ENCODE results near the gene SH3BP1. TPM values are rescaled to one million over a fixed set of nuclear protein-coding genes. Genes with fewer than 3 reads are reported as not detected.
"Not testable (repeated sequence)": the region's sequence is repeated elsewhere in the genome, so short reads cannot be mapped to it uniquely, and the experiment has no call there.

SH3BP1 gene
- polyA plus RNA-seq, 1 donor from 2014 or later, result 14.7 TPM

- H3K4me3 Mint-ChIP-seq, H3K36me3 Mint-ChIP-seq, H3K27me3 Mint-ChIP-seq, H3K9me3 Mint-ChIP-seq: not testable (repeated sequence)
- Mint-ChIP-seq H3K4me1 (peaks cover 25 to 30% (median 28%) of the 10 kb centered on the region in 3 donors), H3K27ac (peak overlapping the region; percentile 54 to 88 (median 81))
These were observed 17.1 kb downstream of the SH3BP1 start for GRCh38 chr22:37656583-37656982.

GRCh38 chr22:37657590-37658132 lies 18.2 kb downstream of the SH3BP1 start:
- peak overlapping the region; percentile 88 to 96 (median 92) for H3K4me3 Mint-ChIP-seq
- no peaks in the 10 kb centered on the region for H3K9me3 Mint-ChIP-seq
- H3K27ac Mint-ChIP-seq, result peak overlapping the region; percentile 87 to 93 (median 90)
- H3K27me3 Mint-ChIP-seq, result no peaks in the 10 kb centered on the region
- peaks cover 30 to 37% (median 37%) of the 10 kb centered on the region in 3 donors for H3K4me1 Mint-ChIP-seq
- H3K36me3 Mint-ChIP-seq, result peaks cover 2% of the 10 kb centered on the region

GRCh38 chr22:37658133-37659065 lies 18.9 kb downstream of the SH3BP1 start, which contains the start of gene PDXP:
Gene PDXP, plus strand, starts transcription at chr22:37658723. Its CDS starts 60 bp downstream, at chr22:37658783.
- no peaks in the 10 kb centered on the region for H3K9me3 Mint-ChIP-seq
- peaks cover 2% of the 10 kb centered on the region for H3K36me3 Mint-ChIP-seq
- H3K4me1 Mint-ChIP-seq, result peaks cover 30 to 38% (median 38%) of the 10 kb centered on the region in 3 donors

GRCh38 chr22:37659066-37659896 lies 19.8 kb downstream of the SH3BP1 start:
- H3K9me3 Mint-ChIP-seq, result no peaks in the 10 kb centered on the region
- H3K4me1 Mint-ChIP-seq, result peaks cover 30 to 42% (median 41%) of the 10 kb centered on the region in 3 donors
- peak overlapping the region; percentile 91 to 93 (median 92) for H3K27ac Mint-ChIP-seq

More at GRCh38 chr22:37658133-37659065, 18.9 kb downstream of the SH3BP1 start, which contains the start of gene PDXP:
- Mint-ChIP-seq H3K27ac (peak within 1 kb of the TSS; percentile 91 to 93 (median 93)), H3K27me3 (no peaks in the 10 kb centered on the region), H3K4me3 (peak within 1 kb of the TSS; percentile 88 to 96 (median 96))

GRCh38 chr22:37659897-37660708 lies 20.6 kb downstream of the SH3BP1 start:
- Mint-ChIP-seq H3K36me3 (peaks cover 2% of the 10 kb centered on the region), H3K4me3 (peak overlapping the region; percentile 84 to 95 (median 94)), H3K4me1 (peaks cover 30 to 42% (median 42%) of the 10 kb centered on the region in 3 donors)

More at GRCh38 chr22:37659066-37659896, 19.8 kb downstream of the SH3BP1 start:
- Mint-ChIP-seq H3K27me3 (no peaks in the 10 kb centered on the region), H3K36me3 (peaks cover 2% of the 10 kb centered on the region), H3K4me3 (peak overlapping the region; percentile 84 to 95 (median 94))

GRCh38 chr22:37660709-37661045 lies 21.2 kb downstream of the SH3BP1 start:
- H3K4me1 Mint-ChIP-seq, result peaks cover 30 to 42% (median 42%) of the 10 kb centered on the region in 3 donors
- peak overlapping the region; percentile 38 to 95 (median 90) for H3K4me3 Mint-ChIP-seq
- no peaks in the 10 kb centered on the region for H3K9me3 Mint-ChIP-seq
- H3K27me3 Mint-ChIP-seq, result no peaks in the 10 kb centered on the region
- H3K36me3 Mint-ChIP-seq, result peaks cover 2% of the 10 kb centered on the region
- H3K27ac Mint-ChIP-seq, result peak overlapping the region; percentile 91 to 93 (median 92)

More at GRCh38 chr22:37659897-37660708, 20.6 kb downstream of the SH3BP1 start:
- Mint-ChIP-seq H3K27ac (peak overlapping the region; percentile 91 to 93 (median 92)), H3K9me3 (no peaks in the 10 kb centered on the region), H3K27me3 (no peaks in the 10 kb centered on the region)

- Mint-ChIP-seq H3K4me3 (peak overlapping the region in 3 of 4 donors; percentile 77 to 95 (median 87)), H3K27me3 (no peaks in the 10 kb centered on the region), H3K27ac (peak overlapping the region; percentile 91 to 94 (median 93)), H3K9me3 (no peaks in the 10 kb centered on the region), H3K36me3 (peaks cover 2% of the 10 kb centered on the region), H3K4me1 (peaks cover 30 to 42% (median 42%) of the 10 kb centered on the region in 3 donors)
These were observed 21.9 kb downstream of the SH3BP1 start for GRCh38 chr22:37661160-37661924.

- Mint-ChIP-seq H3K27me3 (no peaks in the 10 kb centered on the region), H3K9me3 (no peaks in the 10 kb centered on the region), H3K27ac (peak overlapping the region; percentile 86 to 95 (median 88)), H3K4me3 (peak overlapping the region; percentile 3 to 95 (median 72)), H3K4me1 (peaks cover 30 to 44% (median 42%) of the 10 kb centered on the region in 3 donors), H3K36me3 (peaks cover 2% of the 10 kb centered on the region)
These were observed 22.6 kb downstream of the SH3BP1 start for GRCh38 chr22:37662039-37662438.

- no peaks in the 10 kb centered on the region for H3K27me3 Mint-ChIP-seq
- no peaks in the 10 kb centered on the region for H3K9me3 Mint-ChIP-seq
- peaks cover 2% of the 10 kb centered on the region for H3K36me3 Mint-ChIP-seq
- H3K4me1 Mint-ChIP-seq, result peaks cover 21 to 38% (median 37%) of the 10 kb centered on the region in 3 donors
- peak overlapping the region in 2 of 4 donors; percentile 7 to 38 for H3K4me3 Mint-ChIP-seq
- H3K27ac Mint-ChIP-seq, result peak overlapping the region in 1 of 3 donors; percentile 88
These were observed 24.2 kb downstream of the SH3BP1 start for GRCh38 chr22:37663521-37664140.

- no peaks in the 10 kb centered on the region for H3K9me3 Mint-ChIP-seq
- no peak overlapping the region for H3K4me3 Mint-ChIP-seq
- no peaks in the 10 kb centered on the region for H3K27me3 Mint-ChIP-seq
- peak overlapping the region in 1 of 3 donors; percentile 70 for H3K27ac Mint-ChIP-seq
- H3K36me3 Mint-ChIP-seq, result peaks cover 2% of the 10 kb centered on the region
- H3K4me1 Mint-ChIP-seq, result peaks cover 22 to 35% (median 34%) of the 10 kb centered on the region in 3 donors
These were observed 25.0 kb downstream of the SH3BP1 start for GRCh38 chr22:37664249-37665101.

- no peak overlapping the region for H3K27ac Mint-ChIP-seq
- H3K27me3 Mint-ChIP-seq, result no peaks in the 10 kb centered on the region
- H3K4me3 Mint-ChIP-seq, result peak overlapping the region in 1 of 4 donors; percentile 65
These were observed 26.0 kb downstream of the SH3BP1 start for GRCh38 chr22:37665487-37665886.

GRCh38 chr22:37669586-37669985 lies 30.1 kb downstream of the SH3BP1 start:
- no peaks in the 10 kb centered on the region for H3K9me3 Mint-ChIP-seq
- H3K4me3 Mint-ChIP-seq, result no peak overlapping the region
- H3K27me3 Mint-ChIP-seq, result no peaks in the 10 kb centered on the region
- peaks cover 1% of the 10 kb centered on the region for H3K36me3 Mint-ChIP-seq
- peak overlapping the region in 2 of 3 donors; percentile 28 to 53 for H3K27ac Mint-ChIP-seq
- H3K4me1 Mint-ChIP-seq, result peaks cover 8 to 17% (median 15%) of the 10 kb centered on the region in 3 donors

More at GRCh38 chr22:37665487-37665886, 26.0 kb downstream of the SH3BP1 start:
- Mint-ChIP-seq H3K9me3 (no peaks in the 10 kb centered on the region), H3K36me3 (peaks cover 2% of the 10 kb centered on the region), H3K4me1 (peaks cover 15 to 26% (median 25%) of the 10 kb centered on the region in 3 donors)
